ENCODE measurements around the gene TIPARP. TPM values are rescaled to one million over a fixed set of nuclear protein-coding genes. Genes with fewer than 3 reads are reported as not detected.
"Not testable (repeated sequence)": the region's sequence is repeated elsewhere in the genome, so short reads cannot be mapped to it uniquely, and the experiment has no call there.

The TIPARP gene
- total RNA-seq, 1 donor = 213 TPM

DNA sequence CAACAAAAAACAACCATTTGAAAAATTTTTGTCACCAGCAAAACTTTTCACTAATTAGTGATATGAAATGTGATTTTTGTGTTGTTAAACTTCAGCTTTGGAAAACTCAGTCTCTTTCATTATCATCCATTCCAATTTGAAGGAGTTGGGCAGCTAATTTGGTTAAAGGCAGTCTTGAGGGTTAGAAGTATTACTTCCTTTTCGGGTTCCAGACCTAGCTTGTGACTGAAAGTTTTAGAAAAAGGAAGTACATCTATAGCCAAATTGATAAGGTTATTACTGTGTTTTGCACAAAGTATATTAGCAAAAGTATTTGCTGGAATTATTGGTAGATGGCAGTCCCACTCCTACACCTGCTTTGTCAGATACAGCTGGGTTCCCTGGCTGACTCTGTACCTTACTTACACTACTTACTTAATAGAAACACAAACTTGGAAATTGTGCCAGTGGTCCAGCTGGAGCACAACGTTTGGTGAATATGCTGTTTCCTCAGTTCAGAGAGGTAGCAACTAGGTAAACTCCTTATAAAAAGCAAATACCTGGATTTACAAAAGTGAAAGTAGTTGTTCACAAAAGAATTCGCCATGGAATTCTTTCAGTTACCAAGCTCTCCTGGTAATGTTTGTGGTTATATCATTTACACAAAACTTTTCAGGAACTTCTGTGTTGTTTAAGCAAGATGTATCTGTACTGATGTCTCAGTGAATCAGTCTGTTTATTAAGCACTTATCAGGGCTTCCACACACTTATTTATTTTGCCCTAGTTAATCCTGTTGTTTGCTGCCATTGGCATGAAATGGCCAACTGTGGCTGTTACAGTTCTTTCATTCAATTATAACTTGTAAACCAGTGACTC, 31.6 kb downstream of the TIPARP start:
- Histone ChIP-seq H3K9me3 (ENCODE audit: low read depth, low read length) (no peaks in the 10 kb centered on the region), H3K27me3 (ENCODE audit: insufficient read depth, low read length) (no peaks in the 10 kb centered on the region), H3K4me1 (ENCODE audit: insufficient read depth, low read length) (peaks cover 31% of the 10 kb centered on the region), H3K4me3 (ENCODE audit: low read length) (no peak overlapping the region)

DNA sequence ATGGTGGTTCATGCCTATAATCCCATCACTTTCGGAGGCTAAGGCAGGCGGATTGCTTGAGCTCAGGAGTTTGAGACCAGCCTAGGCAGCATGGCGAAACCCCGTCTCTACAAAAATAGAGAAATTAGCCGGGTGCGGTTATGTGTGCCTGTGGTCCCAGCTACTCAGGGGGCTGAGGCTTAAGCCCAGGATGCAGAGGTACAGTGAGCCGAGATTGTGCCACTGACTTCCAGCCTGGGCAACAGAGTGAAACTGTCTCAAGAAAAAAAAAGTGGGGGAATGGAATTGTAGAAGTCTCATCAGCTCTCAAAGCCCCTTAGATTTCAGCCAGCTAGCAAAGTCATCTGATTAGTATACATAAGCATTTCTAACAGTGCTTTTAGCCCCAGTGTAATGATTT, 33.2 kb downstream of the TIPARP start:
- Histone ChIP-seq H3K9me3 (ENCODE audit: low read depth, low read length) (no peaks in the 10 kb centered on the region), H3K4me1 (ENCODE audit: insufficient read depth, low read length) (peaks cover 20% of the 10 kb centered on the region), H3K27me3 (ENCODE audit: insufficient read depth, low read length) (no peaks in the 10 kb centered on the region), H3K4me3 (ENCODE audit: low read length) (no peak overlapping the region)

- Histone ChIP-seq H3K27me3 (ENCODE audit: insufficient read depth, low read length) (no peaks in the 10 kb centered on the region), H3K9me3 (ENCODE audit: low read depth, low read length) (no peaks in the 10 kb centered on the region), H3K4me3 (ENCODE audit: low read length) (no peak overlapping the region), H3K4me1 (ENCODE audit: insufficient read depth, low read length) (peaks cover 10% of the 10 kb centered on the region)
Measured at GRCh38 chr3:156710429-156710828, 36.0 kb downstream of the TIPARP start.

DNA sequence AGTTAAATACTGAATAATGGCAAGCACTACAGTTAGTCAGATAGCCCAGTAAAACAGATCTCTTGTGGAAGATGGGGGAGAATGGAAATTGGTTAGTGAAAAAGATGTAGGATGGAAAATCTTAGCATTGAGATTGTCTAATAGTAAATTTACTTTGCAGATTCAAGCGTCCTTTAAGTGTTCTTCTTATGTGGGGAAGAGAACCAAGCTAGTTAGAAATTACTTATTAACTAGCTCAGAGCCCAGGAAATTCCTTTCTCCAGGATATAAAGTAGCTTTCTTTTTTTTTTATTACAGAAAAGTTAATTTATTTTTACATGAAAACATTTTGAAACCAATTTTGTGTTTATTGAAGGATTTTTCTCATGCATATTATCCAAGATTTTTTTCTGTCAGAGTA, 36.7 kb downstream of the TIPARP start:
- Histone ChIP-seq H3K4me3 (ENCODE audit: low read length) (no peak overlapping the region), H3K9me3 (ENCODE audit: low read depth, low read length) (no peaks in the 10 kb centered on the region), H3K4me1 (ENCODE audit: insufficient read depth, low read length) (peaks cover 4% of the 10 kb centered on the region), H3K27me3 (ENCODE audit: insufficient read depth, low read length) (no peaks in the 10 kb centered on the region)

DNA sequence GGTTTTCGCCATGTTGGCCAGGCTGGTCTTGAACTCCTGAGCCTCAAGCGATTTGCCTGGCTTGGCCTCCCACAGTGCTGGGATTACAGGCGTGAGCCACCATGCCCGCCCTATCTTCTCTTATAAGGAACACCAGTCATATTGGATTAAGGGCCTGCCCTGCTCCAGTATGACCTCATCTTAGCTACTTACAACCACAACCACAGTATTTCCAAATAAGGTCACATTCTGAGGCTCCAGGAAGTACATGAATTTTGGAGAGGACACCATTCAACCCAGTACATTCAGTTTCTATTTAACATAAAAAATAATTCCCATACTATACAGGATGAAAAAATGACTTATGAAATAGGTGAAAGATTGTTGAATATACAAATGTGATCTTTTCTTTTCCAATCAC, 37.6 kb downstream of the TIPARP start:
- H3K27me3 ChIP-seq (ENCODE audit: insufficient read depth, low read length); H3K4me1 ChIP-seq (ENCODE audit: insufficient read depth, low read length); H3K4me3 ChIP-seq (ENCODE audit: low read length); H3K9me3 ChIP-seq (ENCODE audit: low read depth, low read length): not testable (repeated sequence)

GRCh38 chr3:156716105-156716862, 41.9 kb downstream of the TIPARP start:
- Histone ChIP-seq H3K9me3 (ENCODE audit: low read depth, low read length) (no peaks in the 10 kb centered on the region), H3K4me1 (ENCODE audit: insufficient read depth, low read length) (no peaks in the 10 kb centered on the region), H3K27me3 (ENCODE audit: insufficient read depth, low read length) (no peaks in the 10 kb centered on the region), H3K4me3 (ENCODE audit: low read length) (no peak overlapping the region)

- Histone ChIP-seq H3K27me3 (ENCODE audit: insufficient read depth, low read length) (no peaks in the 10 kb centered on the region), H3K9me3 (ENCODE audit: low read depth, low read length) (no peaks in the 10 kb centered on the region), H3K4me1 (ENCODE audit: insufficient read depth, low read length) (no peaks in the 10 kb centered on the region), H3K4me3 (ENCODE audit: low read length) (no peak overlapping the region)
Measured at GRCh38 chr3:156718622-156719306, 44.4 kb downstream of the TIPARP start.

DNA sequence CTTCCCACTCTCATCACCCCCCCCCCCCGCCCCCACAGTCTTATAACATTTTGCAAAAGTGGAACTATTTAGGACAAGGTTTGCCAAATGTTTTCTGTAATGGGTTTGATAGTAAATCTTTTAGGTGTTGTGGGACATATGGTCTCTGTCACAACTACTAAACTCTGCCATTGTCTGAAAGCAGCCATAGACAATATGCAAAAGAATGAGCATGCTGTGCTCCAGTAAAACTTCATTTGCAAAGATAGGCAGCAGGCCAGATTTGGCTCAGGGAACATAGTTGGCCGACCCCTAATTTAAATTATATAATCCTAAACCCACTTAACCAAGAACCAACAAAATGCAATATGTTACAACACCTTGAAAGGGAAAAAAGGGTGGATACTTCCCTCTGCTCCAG, 46.4 kb downstream of the TIPARP start:
- H3K9me3 ChIP-seq (ENCODE audit: low read depth, low read length) = no peaks in the 10 kb centered on the region
- no peaks in the 10 kb centered on the region for H3K4me1 ChIP-seq (ENCODE audit: insufficient read depth, low read length)
- H3K27me3 ChIP-seq (ENCODE audit: insufficient read depth, low read length) = no peaks in the 10 kb centered on the region
- H3K4me3 ChIP-seq (ENCODE audit: low read length) = no peak overlapping the region

GRCh38 chr3:156721687-156722618, 47.6 kb downstream of the TIPARP start:
- H3K4me1 ChIP-seq (ENCODE audit: insufficient read depth, low read length) = no peaks in the 10 kb centered on the region
- no peaks in the 10 kb centered on the region for H3K9me3 ChIP-seq (ENCODE audit: low read depth, low read length)
- no peaks in the 10 kb centered on the region for H3K27me3 ChIP-seq (ENCODE audit: insufficient read depth, low read length)
- H3K4me3 ChIP-seq (ENCODE audit: low read length) = no peak overlapping the region

DNA sequence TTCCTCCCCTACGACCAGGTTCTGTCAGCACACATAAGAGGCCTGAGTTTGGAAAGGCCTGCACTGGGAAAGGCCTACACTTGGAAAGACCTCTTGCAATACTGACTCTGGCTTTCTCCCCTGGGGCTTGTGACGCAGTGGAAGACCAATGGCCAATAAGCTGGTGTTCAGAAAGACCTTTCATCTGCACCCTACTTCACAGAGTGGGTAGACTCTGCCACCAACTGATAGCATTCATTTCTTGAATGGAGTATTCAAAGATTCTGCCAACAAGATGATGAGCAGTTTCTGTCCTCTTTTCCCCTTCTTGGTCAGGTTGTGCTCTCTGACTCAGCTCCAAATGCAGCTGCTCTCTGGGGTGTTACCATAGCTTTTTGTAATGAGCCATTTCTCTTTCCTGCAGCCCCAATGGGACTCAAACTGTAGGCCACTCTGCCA, 48.8 kb downstream of the TIPARP start:
- no peaks in the 10 kb centered on the region for H3K27me3 ChIP-seq (ENCODE audit: insufficient read depth, low read length)
- H3K4me3 ChIP-seq (ENCODE audit: low read length) = no peak overlapping the region
- H3K4me1 ChIP-seq (ENCODE audit: insufficient read depth, low read length) = no peaks in the 10 kb centered on the region
- H3K9me3 ChIP-seq (ENCODE audit: low read depth, low read length) = no peaks in the 10 kb centered on the region

GRCh38 chr3:156725682-156726081, 51.3 kb downstream of the TIPARP start:
- Histone ChIP-seq H3K4me1 (ENCODE audit: insufficient read depth, low read length) (no peaks in the 10 kb centered on the region), H3K27me3 (ENCODE audit: insufficient read depth, low read length) (no peaks in the 10 kb centered on the region)

DNA sequence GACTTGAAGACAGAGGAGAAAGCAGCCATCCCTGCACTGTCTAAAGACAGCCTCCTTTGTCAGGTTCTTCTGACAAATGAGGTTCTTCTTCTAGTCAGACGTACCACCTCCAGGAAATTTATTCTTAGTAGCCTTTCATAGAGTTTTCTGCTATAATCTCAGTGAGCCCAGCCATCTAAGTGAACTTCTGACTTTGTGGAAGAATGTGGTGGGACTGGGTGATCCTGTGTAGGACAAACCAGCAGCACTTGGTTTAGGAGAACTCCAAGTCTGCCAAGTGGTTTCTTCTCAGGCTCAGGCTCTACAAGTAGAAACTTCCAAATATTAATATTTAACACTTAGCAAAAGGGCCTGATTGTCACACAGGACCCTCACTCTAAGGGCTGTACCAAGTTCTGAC, 52.1 kb downstream of the TIPARP start:
- Histone ChIP-seq H3K9me3 (ENCODE audit: low read depth, low read length) (no peaks in the 10 kb centered on the region), H3K4me1 (ENCODE audit: insufficient read depth, low read length) (no peaks in the 10 kb centered on the region), H3K27me3 (ENCODE audit: insufficient read depth, low read length) (no peaks in the 10 kb centered on the region), H3K4me3 (ENCODE audit: low read length) (no peak overlapping the region)

More at GRCh38 chr3:156725682-156726081, 51.3 kb downstream of the TIPARP start:
- H3K9me3 ChIP-seq (ENCODE audit: low read depth, low read length) = no peaks in the 10 kb centered on the region
- H3K4me3 ChIP-seq (ENCODE audit: low read length) = no peak overlapping the region

- H3K4me3 ChIP-seq (ENCODE audit: low read length) = no peak overlapping the region
- no peaks in the 10 kb centered on the region for H3K4me1 ChIP-seq (ENCODE audit: insufficient read depth, low read length)
- no peaks in the 10 kb centered on the region for H3K9me3 ChIP-seq (ENCODE audit: low read depth, low read length)
- no peaks in the 10 kb centered on the region for H3K27me3 ChIP-seq (ENCODE audit: insufficient read depth, low read length)
Measured at GRCh38 chr3:156727519-156728205, 53.3 kb downstream of the TIPARP start.

Measured in mononuclear cell (primary cell).